Right lobe of liver (tissue), 6 donors: ENCODE results near the gene SRD5A3. TPM values are rescaled to one million over a fixed set of nuclear protein-coding genes. Genes with fewer than 3 reads are reported as not detected.

Experiments used
- ATAC-seq, 4 donors: fragments of 200-7000 bp; cut with Tn5 transposase; one replicate each; pipeline ENCODE4 v1.9.1; 2020; ENCODE audit warnings: mild to moderate bottlenecking in 4 of 4, moderate library complexity in 4 of 4
- DNase-seq, 3 donors: peaks; one replicate each; pipeline ENCODE4 v3.0.0-alpha.2; 2020
- H3K27ac ChIP-seq, 3 donors: fragments of 200-600 bp; one replicate each; pipeline ENCODE4 v1.8.0; 2022
- H3K27me3 ChIP-seq, 2 donors: fragments of 200-600 bp; one replicate each; pipeline ENCODE4 v1.8.0; 2022
- H3K36me3 ChIP-seq, 4 donors: fragments of 200-600 bp; sonication (generic) in 1 of 4; one replicate each; pipeline versions ENCODE4 v1.5.1 to v1.8.0; 2017 to 2022; ENCODE audit warnings: control low read depth in 1 of 4
- H3K4me1 ChIP-seq, 4 donors: fragments of 200-600 bp; sonication (generic) in 1 of 4; one replicate each; pipeline versions ENCODE4 v1.5.1 to v1.8.0; 2017 to 2022; ENCODE audit warnings: control low read depth in 1 of 4
- H3K4me3 ChIP-seq, 3 donors: fragments of 200-600 bp; one replicate each; pipeline ENCODE4 v1.8.0; 2022
- H3K9me3 ChIP-seq, 4 donors: fragments of 200-600 bp; sonication (generic) in 1 of 4; one replicate each; pipeline versions ENCODE4 v1.5.1 to v1.8.0; 2017 to 2022; ENCODE audit warnings: control low read depth in 1 of 4
- CTCF ChIP-seq, 4 donors: fragments of 200-600 bp in 3 of 4; fragments of 450-650 bp in 1 of 4; IDR thresholded peaks; one replicate each; pipeline versions ENCODE4 v1.5.1 to v1.8.0; 2016 to 2022; ENCODE audit warnings: antibody characterized with exemption in 4 of 4, mild to moderate bottlenecking in 2 of 4
- POLR2A ChIP-seq: fragments of 450-650 bp; IDR thresholded peaks from one replicate; pipeline ENCODE4 v1.6.1; 2017; ENCODE audit warnings: antibody characterized with exemption, mild to moderate bottlenecking
- WGBS: methylation state at CpG from one replicate; pipeline ENCODE4 v1.1.6; 2018; ENCODE audit warnings: low coverage, low lambda C conversion rate; ENCODE audit not compliant: insufficient coverage; ENCODE audit errors: missing lambda C conversion rate; 5-methylcytosine and 5-hydroxymethylcytosine counted together
- intact Hi-C, 2 donors: fragments of 100-400 bp; cut with DNase I; formaldehyde crosslinking; loops; one replicate each; pipeline versions ENCODE4 v1.11.2 to v1.14.1; 2022
- total RNA-seq, 6 experiments: library from RNA; depleted of rRNA in 2 of 6; stranded (reverse); fragments of >200 nt in 2 of 6; fragmentation: NEBNext Ultra II Directional in 3 of 6; extraction: Animal tissue kit (Norgen Biotek cat#: 25700) in 3 of 6; gene quantifications; one replicate each; pipeline versions ENCODE4 v1.1.0 to v1.2.4, GENCODE V29; 2016 to 2023
- donor health status: DM: no; HTN: yes; CAD: no.
- donor health status: DM: no; HTN: no; CAD: no.
- donor health status: DM: no; HTN: no; CAD: no.
- donor health status: DM: no; HTN: yes; CAD: no.
- donor health status: DM: no; HTN: yes; CAD: no.

SRD5A3 gene
- total RNA-seq, 6 experiments from 2014 or later: 7.7 to 13.9 (median 9.9) TPM

GRCh38 chr4:55354648-55355047, 8.6 kb downstream of the SRD5A3 start:
- TF ChIP-seq POLR2A (no peak), CTCF (IDR thresholded peaks at IDR 0.05) (no peak)
- Histone ChIP-seq H3K4me3 (no peak overlapping the region), H3K27me3 (no peaks in the 10 kb centered on the region), H3K4me1 (no peaks in the 10 kb centered on the region), H3K9me3 (no peaks in the 10 kb centered on the region), H3K36me3 (no peaks in the 10 kb centered on the region), H3K27ac (no peak overlapping the region)
- DNase-seq (no peak), ATAC-seq (no peak)
- WGBS: 86% methylated on average over 8 of the region's 8 CpGs
- intact Hi-C loops: no loop called here

- no peak for DNase-seq
- H3K27ac ChIP-seq: no peak overlapping the region
Observed at GRCh38 chr4:55355555-55355954, 9.5 kb downstream of the SRD5A3 start.

GRCh38 chr4:55356991-55357461, 11.0 kb downstream of the SRD5A3 start:
- intact Hi-C loops: no loop called here
- ATAC-seq: no peak

More at GRCh38 chr4:55355555-55355954, 9.5 kb downstream of the SRD5A3 start:
- Histone ChIP-seq H3K36me3 (no peaks in the 10 kb centered on the region), H3K4me1 (no peaks in the 10 kb centered on the region), H3K27me3 (no peaks in the 10 kb centered on the region), H3K4me3 (no peak overlapping the region), H3K9me3 (no peaks in the 10 kb centered on the region)
- 75% methylated on average over 6 of the region's 6 CpGs for WGBS
- intact Hi-C loops: no loop called here
- no peak for TF ChIP-seq CTCF (IDR thresholded peaks at IDR 0.05)
- TF ChIP-seq POLR2A: no peak
- ATAC-seq: no peak

GRCh38 chr4:55358246-55358645, 12.2 kb downstream of the SRD5A3 start:
- 100% methylated on average over 2 of the region's 2 CpGs for WGBS
- Histone ChIP-seq H3K27ac (no peak overlapping the region), H3K36me3 (no peaks in the 10 kb centered on the region), H3K9me3 (no peaks in the 10 kb centered on the region), H3K27me3 (no peaks in the 10 kb centered on the region), H3K4me3 (no peak overlapping the region), H3K4me1 (no peaks in the 10 kb centered on the region)
- intact Hi-C loops: no loop called here
- TF ChIP-seq POLR2A (no peak), CTCF (IDR thresholded peaks at IDR 0.05) (no peak)
- DNase-seq (no peak), ATAC-seq (no peak)

More at GRCh38 chr4:55356991-55357461, 11.0 kb downstream of the SRD5A3 start:
- WGBS: 46% methylated on average over 4 of the region's 5 CpGs
- TF ChIP-seq CTCF (IDR thresholded peaks at IDR 0.05) (no peak), POLR2A (no peak)
- H3K27me3 ChIP-seq: no peaks in the 10 kb centered on the region
- no peaks in the 10 kb centered on the region for H3K9me3 ChIP-seq
- H3K27ac ChIP-seq: no peak overlapping the region
- no peaks in the 10 kb centered on the region for H3K36me3 ChIP-seq
- DNase-seq: no peak
- no peak overlapping the region for H3K4me3 ChIP-seq
- no peaks in the 10 kb centered on the region for H3K4me1 ChIP-seq

- no peak for DNase-seq
- Histone ChIP-seq H3K36me3 (no peaks in the 10 kb centered on the region), H3K27ac (no peak overlapping the region), H3K4me1 (no peaks in the 10 kb centered on the region), H3K27me3 (no peaks in the 10 kb centered on the region), H3K9me3 (no peaks in the 10 kb centered on the region), H3K4me3 (no peak overlapping the region)
- WGBS: 42% methylated on average over 2 of the region's 2 CpGs
- ATAC-seq: peak in 3 of 4 donors; percentile 9 to 64 (median 23)
- intact Hi-C loops: no loop called here
- TF ChIP-seq POLR2A (no peak), CTCF (IDR thresholded peaks at IDR 0.05) (no peak)
Observed at GRCh38 chr4:55358668-55359067, 12.6 kb downstream of the SRD5A3 start.
